K562 (cell line): ENCODE data around the gene PIK3R1.

Experiments
- BRF1 ChIP-seq: IDR thresholded peaks from 3 replicates; pipeline ENCODE4 v1.6.1; 2011; ENCODE audit warnings: borderline replicate concordance, mild to moderate bottlenecking; ENCODE audit not compliant: insufficient read length; ENCODE audit errors: extremely low read depth
- EP300 ChIP-seq: IDR thresholded peaks from 2 replicates; pipeline ENCODE4 v1.6.1; 2012; ENCODE audit warnings: low read length, improper control_type of control experiment
- EZH2 ChIP-seq: IDR thresholded peaks from 2 replicates; pipeline ENCODE4 v1.6.1; 2012; ENCODE audit warnings: low read depth, mild to moderate bottlenecking, inconsistent platforms, low read length, borderline replicate concordance
- FOS ChIP-seq: IDR thresholded peaks from 3 replicates; pipeline ENCODE4 v1.6.1; 2011; ENCODE audit not compliant: insufficient read length; ENCODE audit errors: extremely low read depth
- POLR2A ChIP-seq: fragments of 450-650 bp; conservative IDR thresholded peaks from 2 replicates; pipeline ENCODE4 v1.6.1; 2016
- POLR2AphosphoS5 ChIP-seq: IDR thresholded peaks from 2 replicates; pipeline ENCODE4 v1.6.1; 2011; ENCODE audit warnings: mild to moderate bottlenecking, low read depth, low read length, moderate library complexity; ENCODE audit not compliant: control insufficient read depth, insufficient read depth
- RBBP5 ChIP-seq: fragments of 200-600 bp; sonication (generic); IDR thresholded peaks from 2 replicates; pipeline ENCODE4 v1.6.1; 2012; ENCODE audit warnings: borderline replicate concordance, mild to moderate bottlenecking, low read length, control low read depth, inconsistent platforms; ENCODE audit not compliant: insufficient read depth, poor library complexity, severe bottlenecking
- THRA ChIP-seq: fragments of 450-650 bp; IDR thresholded peaks from 2 replicates; pipeline ENCODE4 v1.6.1; 2017; ENCODE audit warnings: mild to moderate bottlenecking, moderate library complexity
- USF2 ChIP-seq: sonication (generic); formaldehyde crosslinking; IDR thresholded peaks from 2 replicates; pipeline ENCODE4 v1.5.0; 2020; ENCODE audit warnings: missing genetic modification reagents
- ZNF232 ChIP-seq: sonication (generic); formaldehyde crosslinking; IDR thresholded peaks from 2 replicates; pipeline ENCODE4 v1.8.0; 2022; ENCODE audit warnings: mild to moderate bottlenecking, missing genetic modification reagents
- ZNF77 ChIP-seq: fragments of 250-450 bp; sonication (Bioruptor Pico); IDR thresholded peaks from 2 replicates; pipeline ENCODE4 v1.5.0; 2020

GRCh38 chr5:68345582-68345981 lies 130.0 kb downstream of the PIK3R1 start:
- TF ChIP-seq ZNF232 (CRISPR knock-in tag) (no peak), RBBP5 (no peak), POLR2AphosphoS5 (no peak), POLR2A (no peak), EZH2 (no peak), BRF1 (no peak), ZNF77 (no peak), USF2 (CRISPR knock-in tag) (no peak), EP300 (peak; percentile 6; the same call in 1 of the 2 replicates), THRA (no peak), FOS (no peak)
